Astrocyte (in vitro differentiated cells and primary cell): Measurements from ENCODE around the gene PTK6. TPM values are rescaled to one million over a fixed set of nuclear protein-coding genes. Genes with fewer than 3 reads are reported as not detected.

Source experiments
- DNase-seq: peaks from one replicate; pipeline ENCODE4 v3.0.0-alpha.2; 2010; ENCODE audit warnings: low read depth
- FAIRE-seq: peaks from 2 replicates; lab custom pipeline; 2011; peaks lifted over from hg19 to GRCh38; lab: Jason Lieb, UNC
- H2AFZ ChIP-seq: 2 replicates; pipeline ENCODE4 v1.6.0; 2012; ENCODE audit warnings: low read depth, low read length, inconsistent platforms
- H3K27ac ChIP-seq: 2 replicates; pipeline ENCODE4 v1.5.1; 2011; ENCODE audit warnings: low read depth, low read length, inconsistent platforms
- H3K27me3 ChIP-seq: 2 replicates; pipeline ENCODE4 v1.6.0; 2011; ENCODE audit warnings: low read length, inconsistent platforms; ENCODE audit not compliant: insufficient read depth
- H3K36me3 ChIP-seq: 2 replicates; pipeline ENCODE4 v1.5.1; 2011; ENCODE audit warnings: low read length, inconsistent platforms; ENCODE audit not compliant: insufficient read depth
- H3K4me1 ChIP-seq: 2 replicates; pipeline ENCODE4 v1.5.1; 2011; ENCODE audit warnings: low read length, inconsistent platforms; ENCODE audit not compliant: insufficient read depth
- H3K4me2 ChIP-seq: 2 replicates; pipeline ENCODE4 v1.6.0; 2012; ENCODE audit warnings: low read length, inconsistent platforms
- H3K4me3 ChIP-seq: 2 replicates; pipeline ENCODE4 v1.5.1; 2011; ENCODE audit warnings: low read depth, mild to moderate bottlenecking, low read length, inconsistent platforms; ENCODE audit not compliant: insufficient read depth
- H3K79me2 ChIP-seq: 2 replicates; pipeline ENCODE4 v1.6.0; 2012; ENCODE audit warnings: mild to moderate bottlenecking, low read length, inconsistent platforms; ENCODE audit not compliant: insufficient read depth
- H3K9ac ChIP-seq: 2 replicates; pipeline ENCODE4 v1.6.0; 2012; ENCODE audit warnings: mild to moderate bottlenecking, low read length, inconsistent platforms
- H3K9me3 ChIP-seq: 2 replicates; pipeline ENCODE4 v1.5.1; 2012; ENCODE audit warnings: low read depth, mild to moderate bottlenecking, low read length, inconsistent platforms; ENCODE audit not compliant: insufficient read depth
- H4K20me1 ChIP-seq: 2 replicates; pipeline ENCODE4 v1.6.0; 2012; ENCODE audit warnings: low read length, inconsistent platforms; ENCODE audit not compliant: insufficient read depth
- H3K27ac Mint-ChIP-seq: one replicate; pipeline ENCODE4 v1.8.0; 2021; ENCODE audit warnings: mild to moderate bottlenecking, mixed read lengths; ENCODE audit not compliant: unreplicated experiment
- H3K27me3 Mint-ChIP-seq: one replicate; pipeline ENCODE4 v1.8.0; 2021; ENCODE audit warnings: low read depth, mixed read lengths; ENCODE audit not compliant: unreplicated experiment
- H3K36me3 Mint-ChIP-seq: one replicate; pipeline ENCODE4 v1.8.0; 2021; ENCODE audit warnings: low read depth, mixed read lengths; ENCODE audit not compliant: unreplicated experiment
- H3K4me1 Mint-ChIP-seq: one replicate; pipeline ENCODE4 v1.8.0; 2021; ENCODE audit warnings: low read depth, mixed read lengths; ENCODE audit not compliant: unreplicated experiment
- H3K4me3 Mint-ChIP-seq: one replicate; pipeline ENCODE4 v1.8.0; 2021; ENCODE audit warnings: mild to moderate bottlenecking, moderate library complexity, mixed read lengths; ENCODE audit not compliant: unreplicated experiment
- H3K9me3 Mint-ChIP-seq: one replicate; pipeline ENCODE4 v1.8.0; 2021; ENCODE audit warnings: mild to moderate bottlenecking, mixed read lengths; ENCODE audit not compliant: unreplicated experiment
- CTCF ChIP-seq: IDR thresholded peaks from 2 replicates; pipeline ENCODE4 v1.5.1; 2011; ENCODE audit warnings: low read depth, mild to moderate bottlenecking, inconsistent platforms, low read length, moderate library complexity; ENCODE audit not compliant: insufficient read depth
- EZH2 ChIP-seq: IDR thresholded peaks from 2 replicates; pipeline ENCODE4 v1.6.1; 2012; ENCODE audit warnings: mild to moderate bottlenecking, low read length, inconsistent platforms; ENCODE audit not compliant: insufficient read depth
- total RNA-seq: library from RNA; stranded (reverse); gene quantifications from 2 replicates; pipeline ENCODE4 v1.2.1, GENCODE V29; 2021

Gene PTK6
- total RNA-seq, 1 donor from 2014 or later, result 0.18 TPM

GRCh38 chr20:63495167-63495720, 41.9 kb downstream of the PTK6 start:
- no peak overlapping the region for H3K9ac ChIP-seq
- H3K9me3 ChIP-seq, result no peaks in the 10 kb centered on the region
- H3K36me3 Mint-ChIP-seq, result peaks cover 2% of the 10 kb centered on the region
- H3K4me3 Mint-ChIP-seq, result no peak overlapping the region
- no peak for FAIRE-seq
- H3K27me3 ChIP-seq, result peaks cover 2% of the 10 kb centered on the region
- DNase-seq, result no peak
- H3K4me1 ChIP-seq, result no peaks in the 10 kb centered on the region
- no peak overlapping the region for H2AFZ ChIP-seq
- no peak overlapping the region for H3K27ac Mint-ChIP-seq
- H3K4me3 ChIP-seq, result no peak overlapping the region
- no peaks in the 10 kb centered on the region for H3K4me1 Mint-ChIP-seq
- H3K36me3 ChIP-seq, result no peaks in the 10 kb centered on the region
- H3K27ac ChIP-seq, result no peak overlapping the region
- H3K27me3 Mint-ChIP-seq, result peaks cover 6% of the 10 kb centered on the region
- no peaks in the 10 kb centered on the region for H3K79me2 ChIP-seq
- TF ChIP-seq EZH2 (no peak), CTCF (no peak)
- no peaks in the 10 kb centered on the region for H4K20me1 ChIP-seq
- no peak overlapping the region for H3K4me2 ChIP-seq
- H3K9me3 Mint-ChIP-seq, result peaks cover 5% of the 10 kb centered on the region

GRCh38 chr20:63494420-63495166, 42.6 kb downstream of the PTK6 start:
- peaks cover 8% of the 10 kb centered on the region for H3K27me3 Mint-ChIP-seq
- Histone ChIP-seq H3K79me2 (no peaks in the 10 kb centered on the region), H4K20me1 (no peaks in the 10 kb centered on the region), H3K27ac (no peak overlapping the region), H3K9ac (no peak overlapping the region), H3K27me3 (peaks cover 2% of the 10 kb centered on the region), H3K4me3 (no peak overlapping the region), H3K4me1 (no peaks in the 10 kb centered on the region), H3K36me3 (no peaks in the 10 kb centered on the region), H3K9me3 (no peaks in the 10 kb centered on the region), H2AFZ (no peak overlapping the region), H3K4me2 (no peak overlapping the region)
- no peak for FAIRE-seq
- peaks cover 5% of the 10 kb centered on the region for H3K9me3 Mint-ChIP-seq
- no peak overlapping the region for H3K27ac Mint-ChIP-seq
- TF ChIP-seq CTCF (no peak), EZH2 (no peak)
- no peaks in the 10 kb centered on the region for H3K4me1 Mint-ChIP-seq
- H3K4me3 Mint-ChIP-seq, result no peak overlapping the region
- H3K36me3 Mint-ChIP-seq, result peaks cover 2% of the 10 kb centered on the region
- DNase-seq, result no peak

GRCh38 chr20:63494084-63494419, 43.1 kb downstream of the PTK6 start:
- Mint-ChIP-seq H3K4me1 (no peaks in the 10 kb centered on the region), H3K4me3 (no peak overlapping the region), H3K9me3 (peaks cover 5% of the 10 kb centered on the region), H3K27me3 (peaks cover 13% of the 10 kb centered on the region), H3K36me3 (peaks cover 2% of the 10 kb centered on the region), H3K27ac (no peak overlapping the region)
- no peak for TF ChIP-seq EZH2
- TF ChIP-seq CTCF, result no peak
- Histone ChIP-seq H2AFZ (no peak overlapping the region), H3K9me3 (no peaks in the 10 kb centered on the region), H3K9ac (no peak overlapping the region), H3K36me3 (no peaks in the 10 kb centered on the region), H3K27me3 (peaks cover 2% of the 10 kb centered on the region), H3K4me2 (no peak overlapping the region), H3K4me3 (no peak overlapping the region), H3K79me2 (no peaks in the 10 kb centered on the region), H3K27ac (no peak overlapping the region), H4K20me1 (no peaks in the 10 kb centered on the region), H3K4me1 (no peaks in the 10 kb centered on the region)
- DNase-seq, result no peak
- no peak for FAIRE-seq
